Testis (tissue), 2 donors: ENCODE measurements around the gene SLC25A33.

ENCODE experiments used
- POLR2A ChIP-seq: fragments of 450-650 bp; IDR thresholded peaks from one replicate; pipeline ENCODE4 v1.6.1; 2017; ENCODE audit warnings: antibody characterized with exemption, mild to moderate bottlenecking, moderate library complexity
- TF ChIP-seq, protein P1 (sequence below), 3 experiments: fragments of 450-650 bp in 2 of 3; fragments of 200-600 bp in 1 of 3; sonication (generic) in 1 of 3; IDR thresholded peaks; one replicate each; pipeline ENCODE4 v1.5.1; 2016 to 2019; ENCODE audit warnings: antibody characterized with exemption in 3 of 3, mild to moderate bottlenecking in 2 of 3, moderate library complexity in 1 of 3

DNA sequence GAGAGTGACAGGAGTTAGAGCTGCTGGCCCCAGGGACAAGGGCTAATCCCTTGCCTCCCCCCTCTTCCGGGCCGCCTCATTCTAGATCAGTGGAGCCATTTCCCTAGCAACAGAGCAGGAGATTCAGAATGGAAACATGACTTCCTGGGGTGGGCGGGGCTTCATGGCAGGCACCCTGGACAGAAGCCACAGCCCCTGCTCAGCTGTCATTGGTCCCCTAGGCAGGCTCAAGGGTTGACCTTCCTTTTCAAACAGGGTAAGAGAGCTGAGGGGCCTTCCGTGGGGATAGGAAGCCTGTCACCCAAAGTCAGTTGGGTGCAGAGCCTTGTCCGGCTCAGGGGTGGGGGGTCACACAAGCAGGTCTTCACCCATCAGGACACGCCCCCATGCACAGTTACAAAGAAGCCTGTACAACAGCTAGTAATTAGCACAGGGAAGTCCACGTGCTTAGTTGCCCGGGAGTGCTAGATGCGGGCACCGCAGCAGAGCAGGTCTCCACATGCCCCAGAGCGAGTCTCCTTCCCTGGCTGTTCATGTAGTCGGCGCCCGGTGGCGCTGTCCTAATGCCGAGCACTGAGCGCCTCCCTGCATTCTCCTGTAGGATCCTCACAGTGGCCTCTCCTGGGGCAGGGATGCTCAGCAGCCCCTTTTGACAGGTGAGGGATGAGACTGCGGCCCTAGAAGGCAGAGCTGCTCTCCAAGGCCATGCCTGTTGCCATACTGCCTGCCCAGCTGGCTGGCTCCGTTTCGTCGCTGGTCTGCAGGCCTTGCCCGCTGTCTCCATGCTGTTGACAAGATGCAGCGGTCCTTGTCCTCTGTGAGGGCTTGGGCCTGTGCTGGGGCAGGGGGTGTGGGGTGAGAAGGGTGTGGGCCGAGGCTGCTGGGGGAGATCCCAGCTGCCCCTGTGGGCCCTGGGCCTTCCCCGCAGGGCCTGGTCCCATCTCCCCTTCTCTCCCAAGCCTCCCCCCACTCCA lies 54.5 kb downstream of the SLC25A33 start:
- TF ChIP-seq, protein P1, sequence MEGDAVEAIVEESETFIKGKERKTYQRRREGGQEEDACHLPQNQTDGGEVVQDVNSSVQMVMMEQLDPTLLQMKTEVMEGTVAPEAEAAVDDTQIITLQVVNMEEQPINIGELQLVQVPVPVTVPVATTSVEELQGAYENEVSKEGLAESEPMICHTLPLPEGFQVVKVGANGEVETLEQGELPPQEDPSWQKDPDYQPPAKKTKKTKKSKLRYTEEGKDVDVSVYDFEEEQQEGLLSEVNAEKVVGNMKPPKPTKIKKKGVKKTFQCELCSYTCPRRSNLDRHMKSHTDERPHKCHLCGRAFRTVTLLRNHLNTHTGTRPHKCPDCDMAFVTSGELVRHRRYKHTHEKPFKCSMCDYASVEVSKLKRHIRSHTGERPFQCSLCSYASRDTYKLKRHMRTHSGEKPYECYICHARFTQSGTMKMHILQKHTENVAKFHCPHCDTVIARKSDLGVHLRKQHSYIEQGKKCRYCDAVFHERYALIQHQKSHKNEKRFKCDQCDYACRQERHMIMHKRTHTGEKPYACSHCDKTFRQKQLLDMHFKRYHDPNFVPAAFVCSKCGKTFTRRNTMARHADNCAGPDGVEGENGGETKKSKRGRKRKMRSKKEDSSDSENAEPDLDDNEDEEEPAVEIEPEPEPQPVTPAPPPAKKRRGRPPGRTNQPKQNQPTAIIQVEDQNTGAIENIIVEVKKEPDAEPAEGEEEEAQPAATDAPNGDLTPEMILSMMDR (IDR thresholded peaks at IDR 0.05): no peak
- no peak for TF ChIP-seq POLR2A
